ENCODE measurements around the gene DDX1.

GRCh38 chr2:15620340-15620739, 28.7 kb downstream of the DDX1 start:
- TF ChIP-seq SP1 (IDR thresholded peaks at IDR 0.05) (no peak), FOXM1 (IDR thresholded peaks at IDR 0.05; ENCODE audit: borderline replicate concordance) (no peak)

Data from HEK293T (cell line).